Measurements from ENCODE around the gene NSMF. TPM values are rescaled to one million over a fixed set of nuclear protein-coding genes. Genes with fewer than 3 reads are reported as not detected.

Gene NSMF
- polyA plus RNA-seq, 1 of the 3 experiments (the other 2 are of a cell fraction), result 58.8 TPM

DNA sequence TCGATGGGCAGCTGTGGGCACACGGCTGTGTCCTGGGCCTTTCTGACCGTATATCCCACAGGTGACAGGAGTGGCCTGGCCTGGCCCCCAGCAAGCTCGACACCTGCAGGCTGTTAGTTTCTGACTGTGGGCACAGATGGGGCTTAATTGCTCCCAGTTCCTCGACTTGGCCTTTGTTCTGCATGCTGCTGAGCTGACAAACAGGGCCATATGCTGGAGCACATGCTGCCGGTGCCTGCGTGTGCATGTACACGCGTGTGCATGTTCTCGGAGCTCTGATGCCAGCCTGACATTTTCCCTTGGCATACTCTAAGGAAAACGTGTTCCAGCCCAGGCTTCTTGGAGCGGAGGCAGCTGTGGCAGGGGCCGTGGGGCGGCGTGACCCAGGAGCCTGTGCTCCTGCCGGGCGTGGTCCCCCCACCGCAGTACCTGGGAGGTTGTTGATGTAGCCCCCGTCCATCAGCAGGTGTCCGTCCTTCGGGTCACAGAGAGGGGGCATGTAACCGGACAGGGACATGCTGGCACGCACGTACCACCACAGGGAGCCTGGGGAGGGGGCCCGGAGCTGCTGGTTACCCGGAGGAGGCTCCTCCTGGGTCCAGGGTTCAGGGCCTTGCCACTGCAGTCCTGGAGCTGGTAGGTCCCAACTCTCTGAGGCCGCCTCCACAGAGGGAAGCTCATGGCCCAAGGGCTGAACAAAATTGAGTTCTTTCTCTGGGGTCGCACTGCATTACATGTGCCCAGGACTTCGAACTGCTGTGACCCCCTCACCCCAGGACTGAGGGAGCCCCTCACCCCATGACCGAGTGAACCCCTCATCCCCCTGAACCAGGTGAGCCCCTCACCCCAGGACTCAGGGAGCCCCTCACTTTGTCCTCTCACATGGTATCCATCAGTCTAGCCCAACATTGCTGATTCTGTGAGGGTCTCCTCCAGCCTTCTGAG, 4.1 kb upstream of the NSMF start:
- ChIA-PET POLR2A (no interaction called here), CTCF (interaction anchor here (1.4 kb wide), 1 partner anchor 41 kb away, joined by 3 read pairs; the partner anchor contains the start of gene EXD3)

More for the DNA sequence above, 4.1 kb upstream of the NSMF start:
- H3K27ac ChIP-seq (ENCODE audit: low read depth in 2 of 2, low read length in 1 of 2), result no peak overlapping the region
- no peaks in the 10 kb centered on the region for H3K9me2 ChIP-seq
- H3K4me2 ChIP-seq, result no peak overlapping the region
- TF ChIP-seq, protein P1, sequence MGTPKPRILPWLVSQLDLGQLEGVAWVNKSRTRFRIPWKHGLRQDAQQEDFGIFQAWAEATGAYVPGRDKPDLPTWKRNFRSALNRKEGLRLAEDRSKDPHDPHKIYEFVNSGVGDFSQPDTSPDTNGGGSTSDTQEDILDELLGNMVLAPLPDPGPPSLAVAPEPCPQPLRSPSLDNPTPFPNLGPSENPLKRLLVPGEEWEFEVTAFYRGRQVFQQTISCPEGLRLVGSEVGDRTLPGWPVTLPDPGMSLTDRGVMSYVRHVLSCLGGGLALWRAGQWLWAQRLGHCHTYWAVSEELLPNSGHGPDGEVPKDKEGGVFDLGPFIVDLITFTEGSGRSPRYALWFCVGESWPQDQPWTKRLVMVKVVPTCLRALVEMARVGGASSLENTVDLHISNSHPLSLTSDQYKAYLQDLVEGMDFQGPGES (IDR thresholded peaks at IDR 0.05; ENCODE audit: low read depth, low read length), result no peak
- TF ChIP-seq FOXM1 (IDR thresholded peaks at IDR 0.05; ENCODE audit: low read depth) (no peak), TCF12 (IDR thresholded peaks at IDR 0.05) (no peak), MXI1 (IDR thresholded peaks at IDR 0.05; ENCODE audit: low read depth, low read length) (no peak), ELF1 (IDR thresholded peaks at IDR 0.05) (no peak), FOSL2 (IDR thresholded peaks at IDR 0.05; ENCODE audit: borderline replicate concordance, low read depth) (no peak), POLR2AphosphoS5 (IDR thresholded peaks at IDR 0.05; ENCODE audit: low read depth, low read length) (no peak), GABPA (IDR thresholded peaks at IDR 0.05; ENCODE audit: low read depth) (no peak), EZH2phosphoT487 (IDR thresholded peaks at IDR 0.05; ENCODE audit: borderline replicate concordance, low read depth) (no peak), RAD21 (IDR thresholded peaks at IDR 0.05; ENCODE audit: low read length) (no peak), YY1 (IDR thresholded peaks at IDR 0.05; ENCODE audit: low read depth) (no peak), FOXJ3 (CRISPR knock-in tag; IDR thresholded peaks at IDR 0.05) (no peak), SMC3 (IDR thresholded peaks at IDR 0.05; ENCODE audit: low read depth, low read length) (no peak), EP300 (IDR thresholded peaks at IDR 0.05; ENCODE audit: borderline replicate concordance in 1 of 2, low read depth in 1 of 2, low read length in 1 of 2) (no peak), RCOR1 (IDR thresholded peaks at IDR 0.05; ENCODE audit: low read length) (no peak)
- TF ChIP-seq, protein P2, sequence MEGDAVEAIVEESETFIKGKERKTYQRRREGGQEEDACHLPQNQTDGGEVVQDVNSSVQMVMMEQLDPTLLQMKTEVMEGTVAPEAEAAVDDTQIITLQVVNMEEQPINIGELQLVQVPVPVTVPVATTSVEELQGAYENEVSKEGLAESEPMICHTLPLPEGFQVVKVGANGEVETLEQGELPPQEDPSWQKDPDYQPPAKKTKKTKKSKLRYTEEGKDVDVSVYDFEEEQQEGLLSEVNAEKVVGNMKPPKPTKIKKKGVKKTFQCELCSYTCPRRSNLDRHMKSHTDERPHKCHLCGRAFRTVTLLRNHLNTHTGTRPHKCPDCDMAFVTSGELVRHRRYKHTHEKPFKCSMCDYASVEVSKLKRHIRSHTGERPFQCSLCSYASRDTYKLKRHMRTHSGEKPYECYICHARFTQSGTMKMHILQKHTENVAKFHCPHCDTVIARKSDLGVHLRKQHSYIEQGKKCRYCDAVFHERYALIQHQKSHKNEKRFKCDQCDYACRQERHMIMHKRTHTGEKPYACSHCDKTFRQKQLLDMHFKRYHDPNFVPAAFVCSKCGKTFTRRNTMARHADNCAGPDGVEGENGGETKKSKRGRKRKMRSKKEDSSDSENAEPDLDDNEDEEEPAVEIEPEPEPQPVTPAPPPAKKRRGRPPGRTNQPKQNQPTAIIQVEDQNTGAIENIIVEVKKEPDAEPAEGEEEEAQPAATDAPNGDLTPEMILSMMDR (IDR thresholded peaks at IDR 0.05), result no peak
- TF ChIP-seq, protein P3, sequence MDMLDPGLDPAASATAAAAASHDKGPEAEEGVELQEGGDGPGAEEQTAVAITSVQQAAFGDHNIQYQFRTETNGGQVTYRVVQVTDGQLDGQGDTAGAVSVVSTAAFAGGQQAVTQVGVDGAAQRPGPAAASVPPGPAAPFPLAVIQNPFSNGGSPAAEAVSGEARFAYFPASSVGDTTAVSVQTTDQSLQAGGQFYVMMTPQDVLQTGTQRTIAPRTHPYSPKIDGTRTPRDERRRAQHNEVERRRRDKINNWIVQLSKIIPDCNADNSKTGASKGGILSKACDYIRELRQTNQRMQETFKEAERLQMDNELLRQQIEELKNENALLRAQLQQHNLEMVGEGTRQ (IDR thresholded peaks at IDR 0.05; ENCODE audit: borderline replicate concordance, low read depth, low read length), result no peak
- H3K27me3 ChIP-seq (ENCODE audit: insufficient read depth), result no peaks in the 10 kb centered on the region
- H2AFZ ChIP-seq (ENCODE audit: low read depth), result no peak overlapping the region
- no peaks in the 10 kb centered on the region; the same call in 1 of the 2 replicates for H4K20me1 ChIP-seq (ENCODE audit: insufficient read depth)
- H3K4me1 ChIP-seq (ENCODE audit: control insufficient read depth in 1 of 2, insufficient read depth in 2 of 2, low read depth in 1 of 2, low read length in 1 of 2), result peaks cover 4 to 7% of the 10 kb centered on the region in 2 experiments; a peak in 2 of 4 replicates
- H3K9ac ChIP-seq, result no peak overlapping the region
- no peak for DNase-seq
- peaks cover 4% of the 10 kb centered on the region; the same call in 1 of the 2 replicates for H3K79me2 ChIP-seq (ENCODE audit: insufficient read depth)
- WGBS (ENCODE audit: low lambda C conversion rate), result 83% methylated on average over 26 of the region's 30 CpGs
- H3K4me3 ChIP-seq (ENCODE audit: low read depth in 2 of 2, low read length in 1 of 2), result no peak overlapping the region
- H3K9me3 ChIP-seq, result no peaks in the 10 kb centered on the region
- H3K36me3 ChIP-seq (replicated peaks in 1 of 2; ENCODE audit: control insufficient read depth in 1 of 2, insufficient read depth in 2 of 2, low read length in 1 of 2), result no peaks in the 10 kb centered on the region
- no peaks in the 10 kb centered on the region for H3F3A ChIP-seq (replicated peaks; ENCODE audit: insufficient read depth)
